Measurements from ENCODE around the gene VEZT. TPM values are rescaled to one million over a fixed set of nuclear protein-coding genes. Genes with fewer than 3 reads are reported as not detected.

VEZT gene
- total and polyA plus RNA-seq, 9 of the 15 experiments (the other 6 are each of a cell fraction or from before 2014, with no cell fraction given): 16.1 to 61.5 (median 32.6) TPM

- TF ChIP-seq HMGN3 (IDR thresholded peaks at IDR 0.05; ENCODE audit: borderline replicate concordance, extremely low read depth, insufficient read length, low read depth, low read length): no peak
- no peak for TF ChIP-seq PBX2 (CRISPR knock-in tag; IDR thresholded peaks at IDR 0.05; ENCODE audit: low read depth)
- peak; percentile 40; the same call in 1 of the 2 replicates for TF ChIP-seq PBX2 (tag; conservative IDR thresholded peaks at IDR 0.05; ENCODE audit: low read depth)
- TF ChIP-seq C11orf30 (IDR thresholded peaks at IDR 0.05; ENCODE audit: low read depth): peak; percentile 99
- TF ChIP-seq POU5F1 (IDR thresholded peaks at IDR 0.05; ENCODE audit: borderline replicate concordance, low read depth, low read length, partially characterized antibody): no peak
- TF ChIP-seq JUND (IDR thresholded peaks at IDR 0.05; ENCODE audit: borderline replicate concordance, low read depth, low read length): peak; percentile 12; the same call in 1 of the 2 replicates
- TF ChIP-seq JUND (tag; IDR thresholded peaks at IDR 0.05; ENCODE audit: borderline replicate concordance, low read depth, low read length): peak; percentile 49; the same call in 1 of the 3 replicates
Measured at GRCh38 chr12:95224202-95225170, 6.9 kb downstream of the VEZT start (continued).

Data from K562 (cell line).